HG03521 (cell line): ENCODE results near the gene PPP1R12C.
"Not testable (repeated sequence)": the region's sequence is repeated elsewhere in the genome, so short reads cannot be mapped to it uniquely, and the experiment has no call there.

ENCODE experiments used
- ATAC-seq: cut with Tn5 transposase; IDR thresholded peaks from one replicate; pipeline ENCODE4 v1.9.1; 2021; ENCODE audit warnings: mild to moderate bottlenecking, moderate library complexity; ENCODE audit not compliant: unreplicated experiment

Gene PPP1R12C

GRCh38 chr19:55116859-55117662 is at the start of gene PPP1R12C:
TSS of gene PPP1R12C (minus strand) at chr19:55117637. CDS start at chr19:55117543, 94 bp downstream.
- ATAC-seq: no peak

- ATAC-seq: no peak
Observed at GRCh38 chr19:55166530-55167268, 49.3 kb upstream of the PPP1R12C start, which contains the start of gene DNAAF3. TSS of gene DNAAF3 (minus strand) at chr19:55166613. CDS start at chr19:55166413, 200 bp downstream.

GRCh38 chr19:55165952-55166529 is 48.6 kb upstream of the PPP1R12C start:
- ATAC-seq: no peak

- ATAC-seq: no peak
Observed at GRCh38 chr19:55161571-55162322, 44.3 kb upstream of the PPP1R12C start.

GRCh38 chr19:55160986-55161365 is 43.5 kb upstream of the PPP1R12C start:
- ATAC-seq: no peak

GRCh38 chr19:55160128-55160985 is 42.9 kb upstream of the PPP1R12C start:
- no peak for ATAC-seq

GRCh38 chr19:55158848-55159749 is 41.7 kb upstream of the PPP1R12C start:
- no peak for ATAC-seq

- no peak for ATAC-seq
Observed at GRCh38 chr19:55158423-55158822, 41.0 kb upstream of the PPP1R12C start.

- ATAC-seq: no peak
Observed at GRCh38 chr19:55157064-55157908, 39.8 kb upstream of the PPP1R12C start, which contains the start of gene TNNI3. TSS of gene TNNI3 (minus strand) at chr19:55157732. CDS start at chr19:55157589, 143 bp downstream.

- no peak for ATAC-seq
Observed at GRCh38 chr19:55156202-55157063, 39.0 kb upstream of the PPP1R12C start.

GRCh38 chr19:55155784-55156183 is 38.3 kb upstream of the PPP1R12C start:
- not testable (repeated sequence) for ATAC-seq

- ATAC-seq: no peak
Observed at GRCh38 chr19:55153652-55154264, 36.3 kb upstream of the PPP1R12C start.

GRCh38 chr19:55152017-55152416 is 34.6 kb upstream of the PPP1R12C start:
- no peak for ATAC-seq

GRCh38 chr19:55149078-55150003 is 31.9 kb upstream of the PPP1R12C start, which contains the start of gene TNNT1:
TSS of gene TNNT1 (minus strand) at chr19:55149206. CDS start at chr19:55147157, 2,049 bp downstream.
- ATAC-seq: no peak

- no peak for ATAC-seq
Observed at GRCh38 chr19:55147545-55148251, 30.3 kb upstream of the PPP1R12C start.
